K562 (cell line): ENCODE data around the gene KRTAP10-11. TPM values are rescaled to one million over a fixed set of nuclear protein-coding genes. Genes with fewer than 3 reads are reported as not detected.

Experiments used
- ATAC-seq: fragments of 200-7000 bp; cut with Tn5 transposase; 3 replicates; pipeline ENCODE4 v1.9.1; 2020; ENCODE audit warnings: moderate library complexity
- BruUV-seq: library from RNA; stranded (reverse); fragments of 400-500 nt; replicated peaks from 2 replicates; lab custom pipeline; 2021; lab: Mats Ljungman, UMichigan
- CTCF ChIA-PET: fragments of 300-600 bp; formaldehyde crosslinking; extraction: SDS; loops from one replicate; lab custom pipeline; 2021; ENCODE audit warnings: low intra/inter-chr PET ratio; lab: Yijun Ruan, JAX
- POLR2A ChIA-PET: fragments of 300-600, 350-650 bp; sonication (Branson Sonifier 250); formaldehyde crosslinking; extraction: SDS; loops from one replicate; lab custom pipeline; 2021; ENCODE audit warnings: antibody characterized with exemption, inconsistent platforms; lab: Yijun Ruan, JAX
- DNase-seq, 4 experiments: peaks; one replicate each; pipeline versions ENCODE4 v3.0.0 to v3.0.0-alpha.2; 2011 to 2018; ENCODE audit warnings: low spot score in 3 of 4, mixed read lengths in 3 of 4; ENCODE audit errors: extremely low read depth in 1 of 4
- FAIRE-seq: peaks from 2 replicates; lab custom pipeline; 2011; peaks lifted over from hg19 to GRCh38; lab: Jason Lieb, UNC
- H2AFZ ChIP-seq: 2 replicates; pipeline ENCODE4 v1.6.0; 2011; ENCODE audit warnings: low read depth, low read length, control low read depth, inconsistent platforms
- H3K27ac ChIP-seq: fragments of 200-600 bp; 3 replicates; pipeline ENCODE4 v1.8.0; 2011; ENCODE audit warnings: low read depth, mild to moderate bottlenecking, control low read depth, inconsistent platforms, low read length, moderate library complexity, mixed read lengths; ENCODE audit errors: extremely low read depth
- H3K27me3 ChIP-seq, 2 experiments: fragments of 300-600 bp in 1 of 2; 2 replicates in 1 of 2; 3 replicates in 1 of 2; pipeline versions ENCODE4 v1.6.0 to v1.8.0; 2011; ENCODE audit warnings: inconsistent platforms in 2 of 2, low read length in 2 of 2, mild to moderate bottlenecking in 1 of 2, mixed read lengths in 1 of 2, moderate library complexity in 1 of 2; ENCODE audit not compliant: control insufficient read depth in 2 of 2, insufficient read depth in 2 of 2
- H3K36me3 ChIP-seq: fragments of 300-600 bp; 3 replicates; pipeline ENCODE4 v1.8.0; 2011; ENCODE audit warnings: mild to moderate bottlenecking, low read length, inconsistent platforms; ENCODE audit not compliant: control insufficient read depth, insufficient read depth
- H3K4me1 ChIP-seq, 2 experiments: fragments of 200-600 bp in 1 of 2; replicated peaks in 1 of 2; 2 replicates in 1 of 2; 3 replicates in 1 of 2; pipeline versions ENCODE4 v1.5.1 to v1.8.0; 2011; ENCODE audit warnings: inconsistent platforms in 2 of 2, low read length in 2 of 2, mild to moderate bottlenecking in 1 of 2, mixed read lengths in 1 of 2, moderate library complexity in 1 of 2; ENCODE audit not compliant: control insufficient read depth in 2 of 2, insufficient read depth in 2 of 2
- H3K4me2 ChIP-seq: 2 replicates; pipeline ENCODE4 v1.6.1; 2011; ENCODE audit warnings: low read length, control low read depth, inconsistent platforms, mixed read lengths; ENCODE audit not compliant: insufficient read depth
- H3K4me3 ChIP-seq: fragments of 200-600 bp; sonication (generic), shearing (Covaris generic); 2 replicates; pipeline ENCODE4 v1.5.1; 2016; ENCODE audit warnings: control low read depth, inconsistent platforms
- H3K79me2 ChIP-seq: fragments of 200-600 bp; 3 replicates; pipeline ENCODE4 v1.8.0; 2011; ENCODE audit warnings: low read length, inconsistent platforms; ENCODE audit not compliant: control insufficient read depth, insufficient read depth
- H3K9ac ChIP-seq, 2 experiments: 2 replicates each; pipeline versions ENCODE4 v1.6.0 to v1.6.1; 2011; ENCODE audit warnings: low read depth in 2 of 2, low read length in 2 of 2, control low read depth in 1 of 2, inconsistent platforms in 1 of 2, mild to moderate bottlenecking in 1 of 2, mixed read lengths in 1 of 2; ENCODE audit not compliant: insufficient read depth in 1 of 2
- H3K9me1 ChIP-seq: one replicate; pipeline ENCODE4 v1.6.0; 2011; ENCODE audit warnings: inconsistent platforms, mild to moderate bottlenecking, low read length, moderate library complexity; ENCODE audit not compliant: control insufficient read depth, insufficient read depth
- H3K9me3 ChIP-seq: replicated peaks from 2 replicates; pipeline ENCODE4 v1.5.1; 2011; ENCODE audit warnings: low read depth, low read length, inconsistent platforms; ENCODE audit not compliant: control insufficient read depth, insufficient read depth
- H4K20me1 ChIP-seq: replicated peaks from 2 replicates; pipeline ENCODE4 v1.6.1; 2011; ENCODE audit warnings: low read length, inconsistent platforms, mixed read lengths; ENCODE audit not compliant: control insufficient read depth, insufficient read depth
- ARID2 ChIP-seq: fragments of 450-650 bp; IDR thresholded peaks from 2 replicates; pipeline ENCODE4 v1.6.1; 2017; ENCODE audit warnings: antibody characterized with exemption, mild to moderate bottlenecking
- CBX3 ChIP-seq, 2 experiments: IDR thresholded peaks; 1 replicate in 1 of 2; 2 replicates in 1 of 2; pipeline ENCODE4 v1.6.1; 2012; ENCODE audit warnings: inconsistent platforms in 2 of 2, low read length in 2 of 2, borderline replicate concordance in 1 of 2, control low read depth in 1 of 2
- NCOA4 ChIP-seq: fragments of 450-650 bp; IDR thresholded peaks from 2 replicates; pipeline ENCODE4 v1.6.1; 2018; ENCODE audit warnings: mild to moderate bottlenecking; ENCODE audit not compliant: partially characterized antibody
- TRIM28 ChIP-seq: fragments of 450-650 bp; IDR thresholded peaks from 2 replicates; pipeline ENCODE4 v1.6.1; 2017
- ZNF778 ChIP-seq: fragments of 450-650 bp; formaldehyde crosslinking; IDR thresholded peaks from 2 replicates; pipeline ENCODE4 v1.4.0; 2020; ENCODE audit warnings: mild to moderate bottlenecking, moderate library complexity
- WGBS: fragments of 100-300 bp; shearing (Covaris generic); methylation state at CpG from one replicate; pipeline ENCODE4 v1.1.6; 2016; ENCODE audit warnings: low coverage, mixed read lengths; ENCODE audit not compliant: insufficient coverage; ENCODE audit errors: missing lambda C conversion rate; 5-methylcytosine and 5-hydroxymethylcytosine counted together
- in situ Hi-C: fragments of 300-500 bp; cut with MboI; formaldehyde crosslinking; loops from 4 replicates; pipeline ENCODE4 v1.15.0; 2018; ENCODE audit warnings: inconsistent platforms, mixed read lengths
- intact Hi-C: fragments of 100-400 bp; cut with micrococcal nuclease; formaldehyde crosslinking; loops from 2 replicates; pipeline ENCODE4 v1.14.2; 2022
- polyA plus RNA-seq, 8 experiments: library from polyadenylated mRNA; depleted of rRNA in 4 of 8; stranded (reverse) in 5 of 8; unstranded in 3 of 8; fragments of >200 nt; fragmentation: Nextera tagmentation in 2 of 8; fragmentation: Illumina TruSeq in 1 of 8; extraction: Ambion mirVana in 2 of 8; extraction: Trizol in 1 of 8; gene quantifications; 2 replicates each; pipeline versions ENCODE4 v1.2.1 to v1.2.3, GENCODE V29; 2011 to 2014; ENCODE audit warnings: inconsistent platforms in 1 of 8, missing spikeins in 1 of 8
- total RNA-seq, 7 experiments: library from RNA; depleted of rRNA in 6 of 7; stranded (reverse); fragments of >200 nt in 6 of 7; fragmentation: Illumina TruSeq in 2 of 7; extraction: Trizol in 2 of 7; gene quantifications; 2 replicates each; pipeline versions ENCODE4 v1.2.1 to v1.2.3, GENCODE V29; 2011 to 2021; ENCODE audit warnings: low replicate concordance in 1 of 7
- TF ChIP-seq, protein P1 (sequence below): fragments of 250-450 bp; sonication (Bioruptor Pico); IDR thresholded peaks from 2 replicates; pipeline ENCODE4 v1.8.0; 2022; ENCODE audit warnings: moderate library complexity, mild to moderate bottlenecking, inconsistent platforms
- TF ChIP-seq, protein P2 (sequence below): fragments of 450-650 bp; IDR thresholded peaks from 2 replicates; pipeline ENCODE4 v1.6.1; 2018; ENCODE audit warnings: mild to moderate bottlenecking, low read depth; ENCODE audit not compliant: partially characterized antibody

KRTAP10-11 gene
- total and polyA plus RNA-seq, 9 of the 15 experiments (the other 6 are each of a cell fraction or from before 2014, with no cell fraction given) = not detected

DNA sequence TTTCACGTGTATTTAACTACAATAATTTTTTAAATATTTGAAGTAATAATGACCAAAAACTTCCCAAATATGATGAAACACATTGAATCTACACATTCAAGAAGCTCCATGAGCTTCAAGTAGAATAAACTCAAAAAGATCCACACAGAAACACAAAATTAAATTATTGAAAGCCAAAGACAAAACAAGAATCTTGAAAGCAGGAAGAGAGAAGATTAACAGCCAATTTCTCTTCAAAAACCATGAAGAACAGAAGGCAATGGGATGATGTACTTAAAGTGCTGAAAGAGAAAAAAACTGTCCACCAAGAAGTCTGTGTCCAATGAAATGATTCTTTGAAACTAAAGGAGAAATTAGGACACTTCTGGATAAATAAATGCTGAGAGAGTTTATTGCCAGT, 14.1 kb upstream of the KRTAP10-11 start:
- H3K9me3 ChIP-seq = peaks cover 5% of the 10 kb centered on the region; the same call in 1 of the 2 replicates
- H3K27ac ChIP-seq = no peak overlapping the region
- intact Hi-C loops (no loop called here), in situ Hi-C loops (no loop called here)
- BruUV-seq = no TSS peak
- no peak overlapping the region for H3K4me2 ChIP-seq
- no peak for DNase-seq
- no peaks in the 10 kb centered on the region for H3K9me1 ChIP-seq
- peak; percentile 26 for FAIRE-seq
- POLR2A ChIA-PET = no interaction called here
- 0% methylated on average over 1 of the region's 1 CpG for WGBS
- no peaks in the 10 kb centered on the region for H3K36me3 ChIP-seq
- H3K79me2 ChIP-seq = no peaks in the 10 kb centered on the region
- H2AFZ ChIP-seq = no peak overlapping the region
- no peak for ATAC-seq
- CTCF ChIA-PET = no interaction called here
- no peak overlapping the region for H3K9ac ChIP-seq
- H4K20me1 ChIP-seq = no peaks in the 10 kb centered on the region
- H3K4me1 ChIP-seq = no peaks in the 10 kb centered on the region
- H3K4me3 ChIP-seq = no peak overlapping the region
- TF ChIP-seq ZNF778 (no peak), NCOA4 (no peak), ARID2 (no peak), CBX3 (IDR thresholded peaks at IDR 0.05; ENCODE audit: borderline replicate concordance in 1 of 2, low read length in 2 of 2) (0 out of 3 replicates have a peak, but pooled peaks of 1 of the 2 experiments have one; percentile 70), TRIM28 (peak; percentile 84)
- TF ChIP-seq, protein P1, sequence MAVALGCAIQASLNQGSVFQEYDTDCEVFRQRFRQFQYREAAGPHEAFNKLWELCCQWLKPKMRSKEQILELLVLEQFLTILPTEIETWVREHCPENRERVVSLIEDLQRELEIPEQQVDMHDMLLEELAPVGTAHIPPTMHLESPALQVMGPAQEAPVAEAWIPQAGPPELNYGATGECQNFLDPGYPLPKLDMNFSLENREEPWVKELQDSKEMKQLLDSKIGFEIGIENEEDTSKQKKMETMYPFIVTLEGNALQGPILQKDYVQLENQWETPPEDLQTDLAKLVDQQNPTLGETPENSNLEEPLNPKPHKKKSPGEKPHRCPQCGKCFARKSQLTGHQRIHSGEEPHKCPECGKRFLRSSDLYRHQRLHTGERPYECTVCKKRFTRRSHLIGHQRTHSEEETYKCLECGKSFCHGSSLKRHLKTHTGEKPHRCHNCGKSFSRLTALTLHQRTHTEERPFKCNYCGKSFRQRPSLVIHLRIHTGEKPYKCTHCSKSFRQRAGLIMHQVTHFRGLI (CRISPR knock-in tag) = no peak
- TF ChIP-seq, protein P2, sequence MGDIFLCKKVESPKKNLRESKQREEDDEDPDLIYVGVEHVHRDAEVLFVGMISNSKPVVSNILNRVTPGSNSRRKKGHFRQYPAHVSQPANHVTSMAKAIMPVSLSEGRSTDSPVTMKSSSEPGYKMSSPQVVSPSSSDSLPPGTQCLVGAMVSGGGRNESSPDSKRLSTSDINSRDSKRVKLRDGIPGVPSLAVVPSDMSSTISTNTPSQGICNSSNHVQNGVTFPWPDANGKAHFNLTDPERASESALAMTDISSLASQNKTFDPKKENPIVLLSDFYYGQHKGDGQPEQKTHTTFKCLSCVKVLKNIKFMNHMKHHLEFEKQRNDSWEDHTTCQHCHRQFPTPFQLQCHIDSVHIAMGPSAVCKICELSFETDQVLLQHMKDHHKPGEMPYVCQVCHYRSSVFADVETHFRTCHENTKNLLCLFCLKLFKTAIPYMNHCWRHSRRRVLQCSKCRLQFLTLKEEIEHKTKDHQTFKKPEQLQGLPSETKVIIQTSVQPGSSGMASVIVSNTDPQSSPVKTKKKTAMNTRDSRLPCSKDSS = peak; percentile 50
- TF ChIP-seq, all 486 proteins: peak for 3
- peaks cover 0 to 12% of the 10 kb centered on the region in 2 experiments; a peak in 2 of 5 replicates for H3K27me3 ChIP-seq
